ENCODE measurements around the gene NFIX.
"Not testable (repeated sequence)": the region's sequence is repeated elsewhere in the genome, so short reads cannot be mapped to it uniquely, and the experiment has no call there.

The NFIX gene

DNA sequence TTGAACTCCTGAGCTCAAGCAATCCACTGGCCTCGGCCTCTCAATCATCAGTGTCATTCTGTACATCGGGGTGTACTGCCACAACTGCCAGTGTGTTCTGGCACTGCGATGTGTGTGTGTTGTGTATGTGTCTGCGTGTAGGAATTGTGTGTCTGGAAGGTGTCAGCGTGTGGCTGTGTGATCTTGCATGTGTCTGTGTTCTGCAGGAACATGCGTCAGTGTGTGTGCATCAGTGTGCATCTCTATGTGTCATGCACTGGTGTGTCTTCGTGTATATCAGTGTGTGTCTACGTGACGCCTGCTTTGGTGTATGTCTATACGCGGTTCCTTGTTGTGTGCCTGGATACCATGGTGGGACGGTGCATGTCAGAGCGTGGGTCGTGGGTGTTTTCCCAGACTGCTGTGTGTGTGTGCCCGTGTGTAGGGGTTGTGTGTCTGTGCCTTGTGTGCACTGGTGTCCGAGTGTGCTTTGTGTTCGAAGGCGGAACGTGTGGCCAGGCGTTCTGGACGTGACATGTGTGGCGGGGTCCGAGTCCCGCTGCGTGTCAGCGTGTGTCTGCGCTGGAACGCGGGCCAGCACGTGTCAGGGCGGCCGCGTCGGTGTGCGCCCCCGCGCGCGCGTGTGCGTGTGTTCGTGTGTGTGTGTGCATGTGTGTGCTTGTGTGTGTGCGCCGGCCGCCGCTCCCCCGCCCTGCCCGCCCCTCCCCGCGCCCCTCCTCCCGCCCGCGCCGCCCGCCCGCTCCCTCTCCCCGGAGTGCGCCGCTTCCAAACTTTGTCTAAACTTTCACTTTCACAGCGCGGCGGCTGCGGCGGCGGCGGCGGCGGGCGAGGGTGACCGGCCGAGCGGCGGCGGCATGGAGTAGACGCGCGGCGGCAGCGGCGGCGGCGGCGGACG is at the start of gene NFIX:
NFIX (plus strand) TSS at position 775 of the 895 bp plus-strand sequence. CDS start 363 bp downstream, outside the sequence.
- FAIRE-seq (no peak), DNase-seq (ENCODE audit: insufficient read length, low spot score) (no peak)

DNA sequence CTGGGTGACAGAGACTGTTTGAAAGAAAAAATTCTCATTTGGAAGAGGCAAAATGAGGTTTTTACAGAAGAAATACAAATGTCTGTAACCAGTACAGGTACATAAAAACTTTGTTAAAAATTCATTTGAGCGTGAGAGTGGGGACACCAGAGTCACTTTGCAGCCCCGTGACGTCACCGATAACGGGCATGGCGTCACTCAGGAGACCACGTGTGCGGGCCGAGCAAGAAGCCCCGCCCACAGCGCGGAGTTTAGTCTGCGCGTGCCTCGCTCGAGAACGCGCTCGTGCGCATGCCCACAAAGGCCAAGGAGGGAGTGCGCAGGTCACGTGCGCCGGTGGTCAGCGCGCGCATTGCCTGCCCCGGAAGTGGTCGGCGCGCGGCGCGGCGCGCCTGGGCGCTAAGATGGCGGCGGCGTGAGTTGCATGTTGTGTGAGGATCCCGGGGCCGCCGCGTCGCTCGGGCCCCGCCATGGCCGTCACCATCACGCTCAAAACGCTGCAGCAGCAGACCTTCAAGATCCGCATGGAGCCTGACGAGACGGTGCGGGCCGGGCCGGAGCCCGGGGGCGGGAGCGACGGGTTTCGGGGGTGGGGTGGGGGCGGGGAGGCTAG is 49.7 kb upstream of the NFIX start, which contains the start of gene RAD23A:
RAD23A (plus strand) TSS at position 384 of the 613 bp plus-strand sequence; CDS start at position 471, 87 bp downstream.
- DNase-seq (ENCODE audit: insufficient read length, low spot score) (peak; percentile 84), FAIRE-seq (peak; percentile 99)

DNA sequence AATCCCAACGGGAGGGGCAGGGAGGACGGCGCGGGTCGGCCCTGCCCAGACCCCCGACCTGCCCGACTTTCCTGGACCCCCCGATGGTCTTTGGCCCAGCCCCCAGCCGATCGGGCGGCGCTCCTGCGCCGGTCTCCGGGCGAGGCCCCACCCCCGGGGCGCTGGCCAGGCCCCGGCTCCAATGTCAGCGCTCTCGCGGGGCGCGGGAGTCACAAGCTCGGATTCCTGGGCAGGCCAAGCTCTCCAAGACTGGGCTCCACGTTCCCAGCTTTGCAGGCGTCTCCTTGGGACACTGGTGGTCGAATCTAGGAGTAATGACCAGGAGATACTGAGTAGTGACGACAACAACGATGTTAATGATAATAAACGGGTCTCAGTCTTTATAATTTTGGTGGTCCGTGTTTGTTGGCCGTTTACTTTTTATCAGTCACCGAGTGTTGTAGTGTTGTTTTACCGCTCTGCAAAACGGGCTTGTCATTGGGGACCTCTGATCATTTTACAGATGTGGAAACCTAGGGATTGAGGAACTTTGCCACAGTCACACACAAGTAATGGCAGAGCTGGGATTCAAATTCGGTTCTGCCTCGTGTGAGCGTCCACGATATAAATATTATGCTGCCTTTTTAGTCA is 49.1 kb upstream of the NFIX start:
- DNase-seq (ENCODE audit: insufficient read length, low spot score), result peak; percentile 40
- FAIRE-seq, result peak; percentile 68

GRCh38 chr19:12946731-12947496 is 48.4 kb upstream of the NFIX start:
- FAIRE-seq (no peak), DNase-seq (ENCODE audit: insufficient read length, low spot score) (no peak)

DNA sequence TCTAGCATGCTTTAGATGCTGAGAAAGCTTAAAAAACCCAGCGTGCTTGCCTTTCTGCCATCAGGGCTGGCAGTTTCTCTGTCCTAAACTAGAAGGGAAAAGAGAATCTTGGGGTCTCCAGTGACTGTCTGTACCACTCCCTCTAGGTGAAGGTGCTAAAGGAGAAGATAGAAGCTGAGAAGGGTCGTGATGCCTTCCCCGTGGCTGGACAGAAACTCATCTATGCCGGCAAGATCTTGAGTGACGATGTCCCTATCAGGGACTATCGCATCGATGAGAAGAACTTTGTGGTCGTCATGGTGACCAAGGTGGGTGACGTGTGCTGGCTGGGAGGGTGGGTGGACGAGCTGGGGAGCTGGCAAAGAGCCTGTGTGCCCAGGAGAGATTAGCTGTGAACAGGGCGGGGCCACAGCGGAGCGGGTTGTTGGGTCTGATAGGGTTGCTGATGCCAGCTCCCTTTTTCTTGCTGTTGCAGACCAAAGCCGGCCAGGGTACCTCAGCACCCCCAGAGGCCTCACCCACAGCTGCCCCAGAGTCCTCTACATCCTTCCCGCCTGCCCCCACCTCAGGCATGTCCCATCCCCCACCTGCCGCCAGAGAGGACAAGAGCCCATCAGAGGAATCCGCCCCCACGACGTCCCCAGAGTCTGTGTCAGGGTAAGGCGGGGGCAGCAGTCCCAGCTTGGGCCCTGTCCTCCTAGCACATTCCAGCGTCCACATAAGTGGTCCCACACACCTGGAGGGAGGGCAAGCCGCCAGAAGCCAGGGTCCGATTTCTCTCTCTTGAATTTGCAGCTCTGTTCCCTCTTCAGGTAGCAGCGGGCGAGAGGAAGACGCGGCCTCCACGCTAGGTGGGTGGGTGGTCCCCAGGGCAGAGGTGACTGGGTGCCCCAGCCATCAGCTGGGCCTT is 47.3 kb upstream of the NFIX start:
- peak; percentile 8 for FAIRE-seq
- DNase-seq (ENCODE audit: insufficient read length, low spot score), result no peak

GRCh38 chr19:12948612-12949362 is 46.5 kb upstream of the NFIX start:
- no peak for FAIRE-seq
- DNase-seq (ENCODE audit: insufficient read length, low spot score), result no peak

DNA sequence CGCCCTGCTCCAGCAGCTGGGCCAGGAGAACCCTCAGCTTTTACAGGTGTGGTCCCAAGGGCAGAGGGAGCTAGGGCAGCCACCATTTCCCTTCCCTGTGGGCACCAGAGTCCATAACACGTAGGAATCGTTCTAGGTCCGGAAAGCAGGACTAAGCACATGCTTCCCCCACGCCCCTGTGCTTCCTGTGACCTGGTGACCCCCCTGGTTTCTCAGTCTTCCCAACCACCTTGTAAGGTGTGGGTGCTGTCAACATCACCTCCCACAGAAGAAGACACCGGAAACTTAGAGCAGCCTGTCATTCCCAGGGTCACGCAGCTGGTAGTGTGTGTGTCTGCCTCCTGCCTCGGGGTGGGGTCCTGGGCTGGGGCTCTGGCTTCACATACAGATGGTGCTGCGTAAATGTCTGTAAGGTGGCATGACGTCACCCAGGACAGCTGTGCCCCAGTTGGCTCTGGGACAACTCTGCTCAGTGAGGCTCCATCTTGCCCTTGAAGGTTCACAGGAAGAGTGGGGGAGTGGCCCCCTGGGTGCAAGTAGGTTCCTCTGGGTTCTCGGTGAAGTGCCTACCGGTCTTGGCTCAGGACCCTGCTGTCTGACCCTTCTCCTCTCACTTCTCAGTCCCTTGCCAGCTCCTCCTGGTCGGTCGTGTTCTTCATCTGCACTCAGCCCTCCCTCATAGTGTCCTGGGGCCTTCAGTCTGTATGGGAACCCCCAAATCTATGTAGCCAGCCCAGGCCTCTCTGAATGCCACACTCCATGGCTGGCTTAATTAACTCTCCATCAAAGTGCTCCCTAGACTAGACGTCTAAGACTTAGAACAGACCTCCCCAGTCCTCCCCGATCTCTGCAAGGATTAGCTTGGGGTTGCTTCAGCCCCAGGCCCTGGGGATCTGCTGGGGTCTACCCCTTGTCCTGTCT is 45.7 kb upstream of the NFIX start:
- FAIRE-seq (no peak), DNase-seq (ENCODE audit: insufficient read length, low spot score) (no peak)

DNA sequence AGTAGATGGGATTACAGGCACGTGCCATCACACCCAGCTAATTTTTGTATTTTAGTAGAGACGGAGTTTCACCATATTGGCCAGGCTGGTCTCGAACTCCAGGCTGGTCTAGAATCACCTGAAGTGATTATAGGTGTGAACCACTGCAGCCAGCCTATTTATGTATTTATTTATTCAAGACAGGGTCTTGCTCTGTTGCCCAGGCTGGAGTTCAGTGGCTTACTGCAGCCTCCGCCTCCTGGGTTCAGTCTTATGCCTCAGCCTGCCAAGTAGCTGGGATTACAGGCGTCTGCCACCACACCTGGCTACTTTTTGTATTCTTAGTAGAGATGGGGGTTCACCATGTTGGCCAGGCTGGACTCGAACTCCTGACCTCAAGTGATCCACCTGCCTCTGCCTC is 43.2 kb upstream of the NFIX start:
- FAIRE-seq; DNase-seq (ENCODE audit: insufficient read length, low spot score): not testable (repeated sequence)

GRCh38 chr19:12952488-12953137 is 42.7 kb upstream of the NFIX start:
- FAIRE-seq (no peak), DNase-seq (ENCODE audit: insufficient read length, low spot score) (no peak)

GRCh38 chr19:12953138-12953798 is 42.0 kb upstream of the NFIX start:
- no peak for FAIRE-seq
- no peak for DNase-seq (ENCODE audit: insufficient read length, low spot score)

DNA sequence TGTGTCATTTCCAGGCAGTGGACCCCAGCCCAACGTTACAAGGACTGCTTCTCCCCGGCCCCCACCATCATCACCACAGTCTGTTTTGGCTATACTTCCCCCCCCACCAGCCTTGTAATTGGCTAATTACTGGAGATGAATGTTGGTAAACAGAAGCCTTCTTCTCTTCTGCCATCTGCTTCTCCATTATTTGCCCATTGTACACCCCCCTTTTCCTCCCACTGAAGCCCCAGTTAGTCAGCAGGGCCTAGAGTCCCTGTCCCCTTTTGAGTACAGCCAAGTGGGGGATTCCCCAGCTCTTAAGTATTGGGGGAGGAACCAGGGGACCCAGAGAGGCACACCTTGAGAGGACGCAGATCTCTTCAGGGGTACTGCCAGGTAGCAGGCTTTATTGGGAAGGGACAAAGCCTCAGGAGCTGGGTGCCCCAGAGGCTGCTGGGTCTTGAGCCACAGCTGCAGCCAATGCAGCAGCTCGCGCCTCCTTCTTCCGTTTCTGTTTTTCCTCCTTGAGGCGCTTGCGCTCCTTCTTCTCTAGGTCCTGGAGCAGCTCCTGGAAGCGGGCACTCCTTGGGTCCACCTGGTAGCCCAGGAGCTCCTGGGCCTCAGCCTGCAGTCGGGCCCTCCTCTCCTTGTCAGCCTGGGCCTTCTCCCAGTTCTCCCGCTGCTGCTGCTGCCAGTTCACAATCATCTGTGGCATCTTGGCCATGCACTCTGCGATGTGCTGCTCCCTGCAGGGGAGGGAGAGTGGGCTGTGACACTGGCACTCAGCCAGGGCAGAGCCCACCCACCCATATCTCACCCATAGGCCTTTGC is 41.3 kb upstream of the NFIX start:
- DNase-seq (ENCODE audit: insufficient read length, low spot score) (no peak), FAIRE-seq (no peak)

GRCh38 chr19:12954612-12954962 is 40.7 kb upstream of the NFIX start:
- FAIRE-seq, result no peak
- no peak for DNase-seq (ENCODE audit: insufficient read length, low spot score)

- FAIRE-seq; DNase-seq (ENCODE audit: insufficient read length, low spot score): not testable (repeated sequence)
These were observed 39.7 kb upstream of the NFIX start for GRCh38 chr19:12955575-12955974.

DNA sequence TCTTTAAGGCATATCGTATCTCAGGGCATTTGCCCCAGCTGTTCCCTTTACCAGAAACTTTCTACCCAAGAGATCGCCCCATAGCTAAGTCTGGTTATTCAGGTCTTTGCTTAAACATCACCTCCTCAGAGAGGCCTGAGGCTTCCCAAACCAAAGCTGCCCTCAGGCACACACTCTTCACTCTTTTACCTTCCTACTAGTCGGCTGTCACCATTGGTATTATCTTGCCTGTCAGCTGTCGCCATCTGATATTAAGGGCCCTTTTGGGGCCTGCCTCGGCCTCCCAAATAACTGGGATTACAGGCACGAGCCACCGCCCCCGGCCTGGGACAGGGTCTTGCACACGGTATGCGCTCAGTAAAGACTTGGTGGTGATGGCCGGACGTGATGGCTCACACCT is 39.3 kb upstream of the NFIX start:
- no peak for FAIRE-seq
- no peak for DNase-seq (ENCODE audit: insufficient read length, low spot score)

DNA sequence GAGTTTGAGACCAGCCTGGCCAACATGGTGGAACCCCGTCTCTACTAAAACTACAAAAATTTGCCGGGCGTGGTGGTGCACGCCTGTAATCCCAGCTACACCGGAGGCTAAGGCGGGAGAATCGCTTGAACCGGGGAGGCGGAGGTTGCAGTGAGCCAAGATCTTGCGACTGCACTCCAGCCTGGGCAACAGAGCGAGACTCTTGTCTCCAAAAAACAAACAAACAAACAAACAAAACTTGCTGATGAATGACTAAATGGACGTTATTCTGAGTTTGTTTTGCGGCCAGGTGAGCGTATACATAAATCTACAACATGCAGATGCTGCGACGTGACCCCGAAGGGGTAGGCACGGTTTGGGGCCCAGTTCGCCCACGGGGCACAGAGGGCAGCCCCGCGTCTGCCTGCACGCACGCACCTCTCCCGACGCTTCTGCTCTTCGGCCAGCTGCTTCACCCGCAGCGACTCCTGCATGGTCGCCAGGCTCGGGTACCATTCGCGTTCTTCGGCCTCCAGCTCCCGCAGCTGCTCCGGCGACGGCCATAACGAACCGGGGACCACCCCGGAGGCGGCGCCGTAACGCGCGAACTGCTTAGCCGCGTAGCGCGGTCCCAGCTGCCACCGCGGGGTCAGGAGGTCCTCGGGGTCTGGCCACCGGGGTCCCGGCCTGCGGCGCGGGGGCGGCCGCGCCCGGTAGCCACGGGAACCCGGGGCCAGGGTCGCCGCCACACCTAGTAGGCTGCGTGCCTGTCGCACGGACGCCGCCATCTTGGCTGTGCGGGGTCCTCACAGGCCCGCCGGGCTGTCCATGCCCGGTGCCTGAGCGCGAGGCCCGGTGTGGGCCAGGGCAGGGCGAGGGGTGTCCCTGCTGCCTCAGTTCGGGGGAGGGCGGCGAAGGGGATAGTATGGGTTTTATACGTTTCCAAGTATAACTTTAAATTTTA is 38.6 kb upstream of the NFIX start, which contains the start of gene GADD45GIP1:
GADD45GIP1 (minus strand) TSS at position 778 of the 943 bp plus-strand sequence; CDS start at position 767, 11 bp downstream.
- FAIRE-seq (peak; percentile 80), DNase-seq (ENCODE audit: insufficient read length, low spot score) (peak; percentile 72)

Data from GM19239 (cell line).